ENCODE results near the gene FER1L5. TPM values are rescaled to one million over a fixed set of nuclear protein-coding genes. Genes with fewer than 3 reads are reported as not detected.

FER1L5 gene
- 0.75 TPM in 1 of 2 replicates, not detected in the other for total RNA-seq (ENCODE audit: low replicate concordance)
- long read RNA-seq: 0 reads

GRCh38 chr2:96642564-96643360 is at the start of gene FER1L5:
TSS of gene FER1L5 (plus strand) at chr2:96642764. CDS start at chr2:96642837, 73 bp downstream.
- DNase-seq (ENCODE audit: extremely low spot score, unreplicated experiment): no peak
- Mint-ChIP-seq H3K4me1 (ENCODE audit: unreplicated experiment) (peaks cover 6% of the 10 kb centered on the region), H3K4me3 (peak within 1 kb of the TSS; percentile 78), H3K27ac (no peak within 1 kb of the TSS), H3K9me3 (no peaks in the 10 kb centered on the region), H3K27me3 (no peaks in the 10 kb centered on the region), H3K36me3 (no peaks in the 10 kb centered on the region)
- no peak for TF ChIP-seq CTCF (conservative IDR thresholded peaks at IDR 0.05)

- Mint-ChIP-seq H3K27me3 (no peaks in the 10 kb centered on the region), H3K9me3 (no peaks in the 10 kb centered on the region), H3K4me3 (no peak overlapping the region), H3K27ac (no peak overlapping the region), H3K4me1 (ENCODE audit: unreplicated experiment) (no peaks in the 10 kb centered on the region), H3K36me3 (peaks cover 63% of the 10 kb centered on the region)
- DNase-seq (ENCODE audit: extremely low spot score, unreplicated experiment): no peak
- no peak for TF ChIP-seq CTCF (conservative IDR thresholded peaks at IDR 0.05)
Observed at GRCh38 chr2:96594282-96594681, 48.3 kb upstream of the FER1L5 start.

- Mint-ChIP-seq H3K9me3 (no peaks in the 10 kb centered on the region), H3K4me1 (ENCODE audit: unreplicated experiment) (no peaks in the 10 kb centered on the region)
- no peak for TF ChIP-seq CTCF (conservative IDR thresholded peaks at IDR 0.05)
Observed at GRCh38 chr2:96594691-96595152, 47.8 kb upstream of the FER1L5 start.

GRCh38 chr2:96596596-96596995 is 46.0 kb upstream of the FER1L5 start:
- Mint-ChIP-seq H3K4me3 (no peak overlapping the region), H3K9me3 (no peaks in the 10 kb centered on the region), H3K27ac (no peak overlapping the region), H3K27me3 (no peaks in the 10 kb centered on the region), H3K36me3 (peaks cover 67% of the 10 kb centered on the region), H3K4me1 (ENCODE audit: unreplicated experiment) (no peaks in the 10 kb centered on the region)
- DNase-seq (ENCODE audit: extremely low spot score, unreplicated experiment): no peak
- no peak for TF ChIP-seq CTCF (conservative IDR thresholded peaks at IDR 0.05)

More at GRCh38 chr2:96594691-96595152, 47.8 kb upstream of the FER1L5 start:
- Mint-ChIP-seq H3K4me3 (no peak overlapping the region), H3K36me3 (peaks cover 60% of the 10 kb centered on the region), H3K27me3 (no peaks in the 10 kb centered on the region), H3K27ac (no peak overlapping the region)
- DNase-seq (ENCODE audit: extremely low spot score, unreplicated experiment): no peak

GRCh38 chr2:96599941-96600340 is 42.6 kb upstream of the FER1L5 start:
- peaks cover 52% of the 10 kb centered on the region for H3K36me3 Mint-ChIP-seq
- no peaks in the 10 kb centered on the region for H3K9me3 Mint-ChIP-seq
- DNase-seq (ENCODE audit: extremely low spot score, unreplicated experiment): no peak
- H3K27me3 Mint-ChIP-seq: no peaks in the 10 kb centered on the region
- no peaks in the 10 kb centered on the region for H3K4me1 Mint-ChIP-seq (ENCODE audit: unreplicated experiment)
- H3K27ac Mint-ChIP-seq: no peak overlapping the region
- H3K4me3 Mint-ChIP-seq: no peak overlapping the region
- TF ChIP-seq CTCF (conservative IDR thresholded peaks at IDR 0.05): no peak

All from type B pancreatic cell (in vitro differentiated cells).